Tibial artery (tissue), 4 donors: ENCODE data around the gene BICDL1.

Source experiments
- DNase-seq, 2 donors: peaks; one replicate each; pipeline ENCODE4 v3.0.0-alpha.2; 2019
- H3K27ac ChIP-seq, 2 donors: fragments of 200-600 bp; sonication (generic) in 1 of 2; 1 replicate in 1 of 2; 2 replicates in 1 of 2; pipeline ENCODE4 v1.5.1; 2018 to 2019; ENCODE audit warnings: mild to moderate bottlenecking in 1 of 2
- H3K27me3 ChIP-seq, 2 donors: fragments of 200-600 bp; sonication (generic) in 1 of 2; one replicate each; pipeline versions ENCODE4 v1.5.1 to v1.6.0; 2016 to 2019
- H3K36me3 ChIP-seq, 3 donors: fragments of 200-600 bp; sonication (generic) in 2 of 3; one replicate each; pipeline ENCODE4 v1.5.1; 2016 to 2019; ENCODE audit warnings: mild to moderate bottlenecking in 2 of 3
- H3K4me1 ChIP-seq, 4 donors: fragments of 200-600 bp; sonication (generic) in 2 of 4; 1 replicate in 3 of 4; 2 replicates in 1 of 4; pipeline ENCODE4 v1.5.1; 2016 to 2019
- H3K4me3 ChIP-seq, 2 donors: fragments of 200-600 bp; sonication (generic) in 1 of 2; 1 replicate in 1 of 2; 2 replicates in 1 of 2; pipeline ENCODE4 v1.5.1; 2018 to 2019; ENCODE audit warnings: mild to moderate bottlenecking in 2 of 2
- H3K9me3 ChIP-seq, 3 donors: fragments of 200-600 bp; sonication (generic) in 1 of 3; one replicate each; pipeline ENCODE4 v1.5.1; 2016 to 2019
- intact Hi-C: fragments of 100-400 bp; cut with DNase I; formaldehyde crosslinking; loops from one replicate; pipeline ENCODE4 v1.15.0; 2023; ENCODE audit warnings: low total_unique reads
- TF ChIP-seq, protein P1 (sequence below), 2 experiments: fragments of 200-600 bp in 1 of 2; fragments of 450-650 bp in 1 of 2; IDR thresholded peaks; one replicate each; pipeline ENCODE4 v1.5.1; 2017 to 2019; ENCODE audit warnings: antibody characterized with exemption in 2 of 2, mild to moderate bottlenecking in 1 of 2, moderate library complexity in 1 of 2

BICDL1 gene

DNA sequence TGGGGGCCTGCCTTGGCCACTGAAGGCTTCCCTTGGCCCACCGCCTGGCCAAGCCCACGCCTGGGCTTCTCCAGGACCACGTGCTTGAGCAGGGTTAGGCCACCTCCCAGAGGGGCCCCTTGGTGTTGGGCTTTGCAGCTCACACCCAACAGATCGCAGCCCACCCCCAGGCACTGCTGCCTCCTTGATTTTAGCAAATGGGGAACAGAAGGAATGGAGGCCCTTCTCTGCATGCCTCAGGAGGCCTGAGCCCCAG, 104.2 kb downstream of the BICDL1 start:
- Histone ChIP-seq H3K4me3 (no peak overlapping the region), H3K4me1 (no peaks in the 10 kb centered on the region), H3K27me3 (no peaks in the 10 kb centered on the region), H3K27ac (no peak overlapping the region), H3K9me3 (no peaks in the 10 kb centered on the region), H3K36me3 (peaks cover 30 to 65% (median 41%) of the 10 kb centered on the region in 3 donors)
- intact Hi-C loops = no loop called here
- no peak for DNase-seq
- TF ChIP-seq, protein P1, sequence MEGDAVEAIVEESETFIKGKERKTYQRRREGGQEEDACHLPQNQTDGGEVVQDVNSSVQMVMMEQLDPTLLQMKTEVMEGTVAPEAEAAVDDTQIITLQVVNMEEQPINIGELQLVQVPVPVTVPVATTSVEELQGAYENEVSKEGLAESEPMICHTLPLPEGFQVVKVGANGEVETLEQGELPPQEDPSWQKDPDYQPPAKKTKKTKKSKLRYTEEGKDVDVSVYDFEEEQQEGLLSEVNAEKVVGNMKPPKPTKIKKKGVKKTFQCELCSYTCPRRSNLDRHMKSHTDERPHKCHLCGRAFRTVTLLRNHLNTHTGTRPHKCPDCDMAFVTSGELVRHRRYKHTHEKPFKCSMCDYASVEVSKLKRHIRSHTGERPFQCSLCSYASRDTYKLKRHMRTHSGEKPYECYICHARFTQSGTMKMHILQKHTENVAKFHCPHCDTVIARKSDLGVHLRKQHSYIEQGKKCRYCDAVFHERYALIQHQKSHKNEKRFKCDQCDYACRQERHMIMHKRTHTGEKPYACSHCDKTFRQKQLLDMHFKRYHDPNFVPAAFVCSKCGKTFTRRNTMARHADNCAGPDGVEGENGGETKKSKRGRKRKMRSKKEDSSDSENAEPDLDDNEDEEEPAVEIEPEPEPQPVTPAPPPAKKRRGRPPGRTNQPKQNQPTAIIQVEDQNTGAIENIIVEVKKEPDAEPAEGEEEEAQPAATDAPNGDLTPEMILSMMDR (IDR thresholded peaks at IDR 0.05) = no peak

DNA sequence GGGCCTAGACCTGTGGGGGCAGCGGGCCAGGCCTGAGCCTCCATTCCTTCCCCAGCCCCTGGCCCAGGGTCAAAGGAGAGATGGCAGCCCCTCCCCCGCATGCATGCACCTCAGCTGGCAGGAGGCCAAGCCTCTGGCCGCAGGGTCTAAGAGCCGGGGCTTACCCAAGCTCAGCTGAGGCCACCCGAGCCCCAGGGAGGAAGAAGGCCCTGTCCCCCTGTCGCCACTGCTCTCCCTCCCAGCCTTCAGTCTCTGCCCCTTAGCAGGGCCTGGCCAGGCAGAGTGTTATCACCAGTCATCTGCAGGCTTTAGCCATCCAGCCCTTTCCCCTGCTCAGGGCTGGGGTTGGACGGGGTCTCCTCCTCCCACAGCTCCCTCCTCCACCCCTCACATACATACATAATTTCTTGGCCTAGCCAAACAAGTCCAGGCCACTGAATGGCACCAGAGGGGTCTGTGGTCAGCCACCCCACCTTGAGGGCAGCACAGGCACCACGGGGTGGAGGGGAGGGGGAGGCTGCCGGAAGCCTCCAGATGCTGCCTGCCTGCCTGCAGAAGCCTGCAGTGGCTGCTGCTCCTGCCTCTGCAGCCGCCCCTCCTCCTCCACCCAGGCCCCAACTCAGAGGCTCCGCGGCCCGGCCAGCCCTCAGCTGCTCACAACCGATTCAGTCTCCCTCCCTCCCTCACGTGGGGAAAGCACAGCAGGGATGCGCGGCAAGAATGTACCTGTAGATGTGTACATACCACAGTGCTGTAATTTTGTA, 104.7 kb downstream of the BICDL1 start:
- no peak overlapping the region for H3K4me3 ChIP-seq
- H3K27me3 ChIP-seq = no peaks in the 10 kb centered on the region
- TF ChIP-seq, protein P1 (IDR thresholded peaks at IDR 0.05) = no peak
- H3K9me3 ChIP-seq = no peaks in the 10 kb centered on the region
- DNase-seq = no peak
- intact Hi-C loops = no loop called here
- H3K36me3 ChIP-seq = peaks cover 35 to 70% (median 46%) of the 10 kb centered on the region in 3 donors
- H3K27ac ChIP-seq = no peak overlapping the region
- no peaks in the 10 kb centered on the region for H3K4me1 ChIP-seq

DNA sequence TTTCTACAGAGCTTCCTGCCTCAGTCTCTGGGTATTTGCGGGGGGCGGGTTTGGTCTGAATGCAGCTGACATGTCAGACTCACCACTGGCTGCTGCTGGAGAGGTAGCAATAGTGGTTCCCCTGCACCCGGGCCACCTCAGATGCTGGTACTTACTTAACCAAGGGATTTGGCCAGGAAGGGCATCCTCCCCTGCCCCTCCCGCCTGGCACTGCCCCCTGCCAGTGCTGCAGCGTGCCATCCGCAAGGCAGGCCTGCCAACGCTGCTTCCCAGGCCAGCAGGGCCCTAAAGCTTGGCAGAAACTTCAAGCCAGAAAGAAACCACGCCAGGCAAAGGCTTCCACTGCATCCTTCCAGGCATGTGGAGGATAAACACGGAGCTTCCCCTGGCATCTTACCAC, 105.4 kb downstream of the BICDL1 start:
- Histone ChIP-seq H3K36me3 (peaks cover 36 to 77% (median 54%) of the 10 kb centered on the region in 3 donors), H3K27me3 (no peaks in the 10 kb centered on the region), H3K27ac (no peak overlapping the region), H3K9me3 (no peaks in the 10 kb centered on the region), H3K4me1 (no peaks in the 10 kb centered on the region), H3K4me3 (no peak overlapping the region)
- DNase-seq = no peak
- intact Hi-C loops = no loop called here
- TF ChIP-seq, protein P1 (IDR thresholded peaks at IDR 0.05) = no peak

DNA sequence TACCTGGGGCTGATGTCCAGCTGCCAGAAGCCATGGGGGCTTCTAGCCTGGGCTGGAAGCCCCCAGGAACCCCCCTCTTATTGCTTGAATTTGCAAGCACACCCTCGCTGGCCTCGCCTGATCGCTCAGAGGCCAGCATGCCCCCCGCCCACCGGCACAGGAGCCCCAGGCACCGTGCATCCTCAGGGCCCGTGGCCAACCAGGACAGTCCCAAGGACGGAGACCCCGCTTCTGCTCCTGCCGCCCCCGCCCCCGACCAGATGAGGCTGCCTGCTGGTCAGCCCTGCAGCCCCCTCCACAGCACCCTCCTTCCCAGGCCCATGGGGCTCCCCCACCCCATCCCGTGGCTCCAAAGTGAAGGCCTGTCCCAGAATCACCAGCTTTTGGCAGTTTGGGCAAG, 106.3 kb downstream of the BICDL1 start:
- TF ChIP-seq, protein P1 (IDR thresholded peaks at IDR 0.05) = no peak
- intact Hi-C loops = no loop called here
- Histone ChIP-seq H3K27me3 (no peaks in the 10 kb centered on the region), H3K27ac (no peak overlapping the region), H3K4me3 (no peak overlapping the region), H3K4me1 (peaks cover 0 to 5% (median 3%) of the 10 kb centered on the region in 4 donors), H3K9me3 (no peaks in the 10 kb centered on the region), H3K36me3 (peaks cover 36 to 85% (median 60%) of the 10 kb centered on the region in 3 donors)
- no peak for DNase-seq

DNA sequence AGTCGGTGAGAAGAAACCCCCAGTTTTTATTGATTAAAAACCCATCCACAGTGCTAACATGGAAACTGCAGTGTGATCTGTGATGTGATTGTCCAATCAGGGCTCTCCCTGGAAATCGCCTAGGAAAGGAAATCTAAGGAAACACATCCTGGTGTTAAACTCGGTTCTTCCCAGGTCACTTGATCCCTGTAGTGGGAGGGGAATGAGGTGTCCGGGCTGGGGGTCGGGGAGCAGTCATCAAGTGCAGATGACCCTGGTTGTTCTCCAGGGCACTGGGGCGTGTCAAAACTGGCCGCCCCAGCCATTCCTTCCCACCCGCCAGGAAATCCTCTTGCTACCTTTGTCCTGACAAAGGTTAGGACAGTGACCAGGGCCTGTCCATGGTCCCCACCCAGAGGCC, 106.7 kb downstream of the BICDL1 start:
- H3K27ac ChIP-seq = no peak overlapping the region
- intact Hi-C loops = no loop called here
- peaks cover 0 to 9% (median 7%) of the 10 kb centered on the region in 4 donors for H3K4me1 ChIP-seq
- H3K27me3 ChIP-seq = no peaks in the 10 kb centered on the region
- H3K4me3 ChIP-seq = no peak overlapping the region
- peaks cover 36 to 87% (median 60%) of the 10 kb centered on the region in 3 donors for H3K36me3 ChIP-seq
- no peaks in the 10 kb centered on the region for H3K9me3 ChIP-seq
- TF ChIP-seq, protein P1 (IDR thresholded peaks at IDR 0.05) = no peak
- no peak for DNase-seq
